Neural cell (in vitro differentiated cells): Measurements from ENCODE around the gene SMARCA1. TPM values are rescaled to one million over a fixed set of nuclear protein-coding genes. Genes with fewer than 3 reads are reported as not detected.

ENCODE experiments used
- H2AFZ ChIP-seq: fragments of 200-600, 300-800 bp; sonication (generic), shearing (Covaris generic); 2 replicates; pipeline ENCODE4 v1.6.0; 2014; ENCODE audit warnings: low read depth, mild to moderate bottlenecking, antibody characterized with exemption, low read length, moderate library complexity
- H3F3A ChIP-seq: fragments of 200-600 bp; shearing (Covaris generic); 2 replicates; pipeline ENCODE4 v1.6.1; 2016; ENCODE audit warnings: mild to moderate bottlenecking, moderate library complexity, mixed read lengths, antibody characterized with exemption, low read length; ENCODE audit not compliant: insufficient read depth, poor library complexity, severe bottlenecking
- H3K27ac ChIP-seq: fragments of 200-600, 300-800 bp; sonication (generic), shearing (Covaris generic); 2 replicates; pipeline ENCODE4 v1.5.1; 2014; ENCODE audit warnings: mild to moderate bottlenecking, low read length, moderate library complexity
- H3K27me3 ChIP-seq: fragments of 300-800, 200-600 bp; sonication (generic), shearing (Covaris generic); 2 replicates; pipeline ENCODE4 v1.6.0; 2014; ENCODE audit warnings: mild to moderate bottlenecking, low read depth, low read length, moderate library complexity; ENCODE audit not compliant: insufficient read depth
- H3K36me3 ChIP-seq: fragments of 300-800, 200-600 bp; sonication (generic), shearing (Covaris generic); 2 replicates; pipeline ENCODE4 v1.5.1; 2014; ENCODE audit warnings: mild to moderate bottlenecking, antibody characterized with exemption, low read length, moderate library complexity; ENCODE audit not compliant: insufficient read depth
- H3K4me2 ChIP-seq: fragments of 300-800, 200-600 bp; sonication (generic), shearing (Covaris generic); 2 replicates; pipeline ENCODE4 v1.6.0; 2014; ENCODE audit warnings: mild to moderate bottlenecking, low read length
- H3K4me3 ChIP-seq: fragments of 300-800, 200-600 bp; sonication (generic), shearing (Covaris generic); 2 replicates; pipeline ENCODE4 v1.5.1; 2014; ENCODE audit warnings: mild to moderate bottlenecking, low read length, moderate library complexity
- H3K79me2 ChIP-seq: fragments of 200-600 bp; shearing (Covaris generic); replicated peaks from 2 replicates; pipeline ENCODE4 v1.6.0; 2014; ENCODE audit warnings: mild to moderate bottlenecking, low read length, moderate library complexity; ENCODE audit not compliant: insufficient read depth
- H3K9ac ChIP-seq: fragments of 300-800, 200-600 bp; sonication (generic), shearing (Covaris generic); 2 replicates; pipeline ENCODE4 v1.6.1; 2016; ENCODE audit warnings: mild to moderate bottlenecking, low read length, mixed read lengths
- H3K9me2 ChIP-seq: fragments of 200-600 bp; shearing (Covaris generic); 2 replicates; pipeline ENCODE4 v1.6.1; 2016; ENCODE audit warnings: mild to moderate bottlenecking, low read length, mixed read lengths; ENCODE audit not compliant: insufficient read depth
- H3K9me3 ChIP-seq: fragments of 200-600, 300-800 bp; sonication (generic), shearing (Covaris generic); 2 replicates; pipeline ENCODE4 v1.6.1; 2016; ENCODE audit warnings: mild to moderate bottlenecking, mixed run types, low read length, moderate library complexity, mixed read lengths
- H4K20me1 ChIP-seq: fragments of 200-600 bp; shearing (Covaris generic); 2 replicates; pipeline ENCODE4 v1.6.1; 2016; ENCODE audit warnings: mild to moderate bottlenecking, mixed run types; ENCODE audit not compliant: insufficient read depth
- EP300 ChIP-seq: fragments of 450-650 bp; conservative IDR thresholded peaks from 2 replicates; pipeline ENCODE4 v1.6.1; 2014; ENCODE audit warnings: antibody characterized with exemption, mild to moderate bottlenecking, moderate library complexity; ENCODE audit not compliant: poor library complexity, severe bottlenecking
- EZH2 ChIP-seq: fragments of 200-600, 300-800 bp; shearing (Covaris generic), sonication (generic); IDR thresholded peaks from 2 replicates; pipeline ENCODE4 v1.6.1; 2014; ENCODE audit warnings: antibody characterized with exemption, low read length, borderline replicate concordance, mild to moderate bottlenecking; ENCODE audit not compliant: insufficient read depth, poor library complexity, severe bottlenecking
- POLR2AphosphoS5 ChIP-seq: IDR thresholded peaks from 2 replicates; pipeline ENCODE4 v1.6.1; 2012
- RAD21 ChIP-seq: fragments of 450-650 bp; conservative IDR thresholded peaks from 2 replicates; pipeline ENCODE4 v1.6.1; 2014; ENCODE audit warnings: antibody characterized with exemption, mild to moderate bottlenecking, moderate library complexity
- SMC3 ChIP-seq: fragments of 450-650 bp; conservative IDR thresholded peaks from 2 replicates; pipeline ENCODE4 v1.6.1; 2014; ENCODE audit warnings: antibody characterized with exemption, mild to moderate bottlenecking, moderate library complexity; ENCODE audit not compliant: poor library complexity
- TAF1 ChIP-seq: IDR thresholded peaks from 2 replicates; pipeline ENCODE4 v1.6.1; 2012; ENCODE audit warnings: low read depth
- polyA plus RNA-seq: library from polyadenylated mRNA; depleted of rRNA; stranded (reverse); fragments of >200 nt; gene quantifications from 2 replicates; pipeline ENCODE4 v1.2.3, GENCODE V29; 2014
- TF ChIP-seq, protein P1 (sequence below): IDR thresholded peaks from 2 replicates; pipeline ENCODE4 v1.6.1; 2012; ENCODE audit warnings: borderline replicate concordance
- TF ChIP-seq, protein P2 (sequence below): fragments of 450-650 bp; IDR thresholded peaks from 2 replicates; pipeline ENCODE4 v1.5.1; 2014; ENCODE audit warnings: antibody characterized with exemption, mild to moderate bottlenecking, moderate library complexity; ENCODE audit not compliant: poor library complexity, severe bottlenecking

The SMARCA1 gene
- polyA plus RNA-seq, 1 donor from 2014 or later, result 66.9 TPM

DNA sequence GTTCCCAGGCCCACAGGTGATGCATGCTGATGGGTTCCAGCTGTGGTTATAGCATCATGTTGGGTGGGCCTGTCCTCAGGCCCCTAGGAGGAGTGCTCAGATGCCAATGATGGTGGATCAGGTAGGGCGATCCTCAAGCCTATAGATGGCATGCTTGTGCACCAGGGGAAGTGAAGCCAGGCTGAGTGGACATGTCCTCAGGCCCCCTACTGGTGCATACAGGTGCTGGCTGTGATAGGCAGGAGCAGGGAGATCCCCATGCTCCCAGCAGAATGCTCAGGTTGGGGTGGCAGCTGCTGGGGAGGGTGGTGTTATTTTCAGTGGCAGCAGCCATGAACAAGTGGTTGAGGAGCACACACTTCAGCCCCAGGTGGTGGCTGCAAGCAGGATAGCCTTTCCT is 96.0 kb downstream of the SMARCA1 start:
- Histone ChIP-seq H3K36me3 (no peaks in the 10 kb centered on the region), H2AFZ (no peak overlapping the region), H3K9ac (no peak overlapping the region), H3K4me2 (no peak overlapping the region), H3K27ac (no peak overlapping the region), H3K9me2 (no peaks in the 10 kb centered on the region), H3K79me2 (no peaks in the 10 kb centered on the region), H3K9me3 (no peaks in the 10 kb centered on the region), H3F3A (no peaks in the 10 kb centered on the region), H3K27me3 (no peaks in the 10 kb centered on the region), H4K20me1 (no peaks in the 10 kb centered on the region), H3K4me3 (no peak overlapping the region)
- no peak for TF ChIP-seq EP300
- TF ChIP-seq, protein P1, sequence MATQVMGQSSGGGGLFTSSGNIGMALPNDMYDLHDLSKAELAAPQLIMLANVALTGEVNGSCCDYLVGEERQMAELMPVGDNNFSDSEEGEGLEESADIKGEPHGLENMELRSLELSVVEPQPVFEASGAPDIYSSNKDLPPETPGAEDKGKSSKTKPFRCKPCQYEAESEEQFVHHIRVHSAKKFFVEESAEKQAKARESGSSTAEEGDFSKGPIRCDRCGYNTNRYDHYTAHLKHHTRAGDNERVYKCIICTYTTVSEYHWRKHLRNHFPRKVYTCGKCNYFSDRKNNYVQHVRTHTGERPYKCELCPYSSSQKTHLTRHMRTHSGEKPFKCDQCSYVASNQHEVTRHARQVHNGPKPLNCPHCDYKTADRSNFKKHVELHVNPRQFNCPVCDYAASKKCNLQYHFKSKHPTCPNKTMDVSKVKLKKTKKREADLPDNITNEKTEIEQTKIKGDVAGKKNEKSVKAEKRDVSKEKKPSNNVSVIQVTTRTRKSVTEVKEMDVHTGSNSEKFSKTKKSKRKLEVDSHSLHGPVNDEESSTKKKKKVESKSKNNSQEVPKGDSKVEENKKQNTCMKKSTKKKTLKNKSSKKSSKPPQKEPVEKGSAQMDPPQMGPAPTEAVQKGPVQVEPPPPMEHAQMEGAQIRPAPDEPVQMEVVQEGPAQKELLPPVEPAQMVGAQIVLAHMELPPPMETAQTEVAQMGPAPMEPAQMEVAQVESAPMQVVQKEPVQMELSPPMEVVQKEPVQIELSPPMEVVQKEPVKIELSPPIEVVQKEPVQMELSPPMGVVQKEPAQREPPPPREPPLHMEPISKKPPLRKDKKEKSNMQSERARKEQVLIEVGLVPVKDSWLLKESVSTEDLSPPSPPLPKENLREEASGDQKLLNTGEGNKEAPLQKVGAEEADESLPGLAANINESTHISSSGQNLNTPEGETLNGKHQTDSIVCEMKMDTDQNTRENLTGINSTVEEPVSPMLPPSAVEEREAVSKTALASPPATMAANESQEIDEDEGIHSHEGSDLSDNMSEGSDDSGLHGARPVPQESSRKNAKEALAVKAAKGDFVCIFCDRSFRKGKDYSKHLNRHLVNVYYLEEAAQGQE, result no peak
- no peak for TF ChIP-seq EZH2

DNA sequence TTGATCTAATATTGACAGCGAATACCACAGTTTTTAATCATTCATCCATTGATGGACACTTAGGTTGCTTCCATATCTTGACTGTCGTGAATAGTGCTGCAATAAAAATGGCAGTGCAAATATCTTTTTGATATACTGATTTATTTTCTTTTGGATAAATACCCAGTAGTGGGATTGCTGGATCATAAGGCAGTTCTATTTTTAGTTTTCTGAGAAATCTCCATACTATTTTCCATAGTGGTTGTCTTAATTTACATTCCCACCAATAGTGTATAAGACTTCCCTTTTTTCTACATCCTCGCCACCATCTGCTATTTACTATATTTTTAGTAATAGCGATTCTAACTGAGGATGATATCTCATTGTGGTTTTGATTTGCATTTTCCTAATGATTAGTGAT is 100.1 kb downstream of the SMARCA1 start:
- no peaks in the 10 kb centered on the region for H3K27me3 ChIP-seq
- H2AFZ ChIP-seq, result no peak overlapping the region
- H3K9ac ChIP-seq, result no peak overlapping the region
- H3K79me2 ChIP-seq, result no peaks in the 10 kb centered on the region
- H3K4me3 ChIP-seq, result no peak overlapping the region
- H3K36me3 ChIP-seq, result no peaks in the 10 kb centered on the region
- no peaks in the 10 kb centered on the region for H3K9me2 ChIP-seq
- no peaks in the 10 kb centered on the region for H3F3A ChIP-seq
- H3K9me3 ChIP-seq, result no peaks in the 10 kb centered on the region
- no peak overlapping the region for H3K4me2 ChIP-seq
- H4K20me1 ChIP-seq, result no peaks in the 10 kb centered on the region
- H3K27ac ChIP-seq, result no peak overlapping the region
- TF ChIP-seq EP300 (no peak), SMC3 (no peak), POLR2AphosphoS5 (no peak), RAD21 (no peak), EZH2 (no peak)

DNA sequence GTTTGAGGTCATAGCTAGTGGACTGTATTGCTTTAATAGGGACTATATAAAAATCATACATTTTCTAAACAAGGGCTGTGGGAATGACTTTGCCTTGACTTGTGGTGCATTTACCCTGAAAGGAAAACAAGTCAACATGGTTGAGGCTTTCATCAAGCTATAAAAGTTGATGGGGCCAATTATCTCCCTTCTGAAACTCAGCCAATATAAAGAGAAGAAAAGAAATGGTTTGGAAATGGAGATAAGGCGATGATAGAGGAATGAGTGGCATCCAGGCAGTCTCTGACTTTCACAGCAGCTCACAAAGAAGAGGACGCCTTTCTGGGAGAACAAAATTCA is 118.7 kb downstream of the SMARCA1 start:
- Histone ChIP-seq H3K36me3 (no peaks in the 10 kb centered on the region), H2AFZ (no peak overlapping the region), H3K27me3 (no peaks in the 10 kb centered on the region), H3K9ac (no peak overlapping the region), H3K4me2 (no peak overlapping the region), H3K27ac (no peak overlapping the region), H4K20me1 (no peaks in the 10 kb centered on the region), H3K9me2 (no peaks in the 10 kb centered on the region), H3K9me3 (no peaks in the 10 kb centered on the region), H3K4me3 (no peak overlapping the region), H3F3A (no peaks in the 10 kb centered on the region), H3K79me2 (no peaks in the 10 kb centered on the region)
- TF ChIP-seq TAF1, result no peak
- TF ChIP-seq, protein P2, sequence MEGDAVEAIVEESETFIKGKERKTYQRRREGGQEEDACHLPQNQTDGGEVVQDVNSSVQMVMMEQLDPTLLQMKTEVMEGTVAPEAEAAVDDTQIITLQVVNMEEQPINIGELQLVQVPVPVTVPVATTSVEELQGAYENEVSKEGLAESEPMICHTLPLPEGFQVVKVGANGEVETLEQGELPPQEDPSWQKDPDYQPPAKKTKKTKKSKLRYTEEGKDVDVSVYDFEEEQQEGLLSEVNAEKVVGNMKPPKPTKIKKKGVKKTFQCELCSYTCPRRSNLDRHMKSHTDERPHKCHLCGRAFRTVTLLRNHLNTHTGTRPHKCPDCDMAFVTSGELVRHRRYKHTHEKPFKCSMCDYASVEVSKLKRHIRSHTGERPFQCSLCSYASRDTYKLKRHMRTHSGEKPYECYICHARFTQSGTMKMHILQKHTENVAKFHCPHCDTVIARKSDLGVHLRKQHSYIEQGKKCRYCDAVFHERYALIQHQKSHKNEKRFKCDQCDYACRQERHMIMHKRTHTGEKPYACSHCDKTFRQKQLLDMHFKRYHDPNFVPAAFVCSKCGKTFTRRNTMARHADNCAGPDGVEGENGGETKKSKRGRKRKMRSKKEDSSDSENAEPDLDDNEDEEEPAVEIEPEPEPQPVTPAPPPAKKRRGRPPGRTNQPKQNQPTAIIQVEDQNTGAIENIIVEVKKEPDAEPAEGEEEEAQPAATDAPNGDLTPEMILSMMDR, result no peak
- TF ChIP-seq EP300, result no peak
- TF ChIP-seq, protein P1, result no peak
